Neural progenitor cell (in vitro differentiated cells): ENCODE data around the gene AUTS2. TPM values are rescaled to one million over a fixed set of nuclear protein-coding genes. Genes with fewer than 3 reads are reported as not detected.
A peak's percentile ranks its signal among the peaks of the same experiment; 100 is the strongest.

Source experiments
- DNase-seq: peaks from one replicate; pipeline ENCODE4 v3.0.0-alpha.2; 2016; ENCODE audit warnings: low spot score
- H2AFZ ChIP-seq: fragments of 200-600 bp; sonication (generic); replicated peaks from 2 replicates; pipeline ENCODE4 v1.6.1; 2016; ENCODE audit warnings: antibody characterized with exemption
- H3F3A ChIP-seq: fragments of 200-600 bp; sonication (generic); 2 replicates; pipeline ENCODE4 v1.6.1; 2016; ENCODE audit warnings: antibody characterized with exemption, low read depth
- H3K27ac ChIP-seq: fragments of 200-600 bp; sonication (generic); 2 replicates; pipeline ENCODE4 v1.5.1; 2016; ENCODE audit warnings: mild to moderate bottlenecking
- H3K27me3 ChIP-seq: fragments of 200-600 bp; sonication (generic); 2 replicates; pipeline ENCODE4 v1.6.1; 2016; ENCODE audit warnings: mild to moderate bottlenecking, moderate library complexity
- H3K36me3 ChIP-seq: fragments of 200-600 bp; sonication (generic); 2 replicates; pipeline ENCODE4 v1.5.1; 2016
- H3K4me1 ChIP-seq: fragments of 200-600 bp; sonication (generic); 2 replicates; pipeline ENCODE4 v1.6.1; 2016; ENCODE audit warnings: mixed run types
- H3K4me2 ChIP-seq: fragments of 200-600 bp; sonication (generic); 2 replicates; pipeline ENCODE4 v1.6.1; 2016
- H3K4me3 ChIP-seq: fragments of 200-600 bp; sonication (generic); 2 replicates; pipeline ENCODE4 v1.5.1; 2016
- H3K79me2 ChIP-seq: fragments of 200-600 bp; sonication (generic); 2 replicates; pipeline ENCODE4 v1.6.1; 2016; ENCODE audit warnings: low read depth
- H3K9ac ChIP-seq: fragments of 200-600 bp; sonication (generic); 2 replicates; pipeline ENCODE4 v1.6.1; 2016
- H3K9me3 ChIP-seq: fragments of 200-600 bp; sonication (generic); 2 replicates; pipeline ENCODE4 v1.5.1; 2016; ENCODE audit warnings: low read depth
- H4K20me1 ChIP-seq: fragments of 200-600 bp; sonication (generic); 2 replicates; pipeline ENCODE4 v1.6.1; 2016; ENCODE audit warnings: low read depth
- H3K27ac Mint-ChIP-seq: 3 replicates; pipeline ENCODE4 v1.8.0; 2021; ENCODE audit warnings: mixed read lengths
- H3K27me3 Mint-ChIP-seq: 2 replicates; pipeline ENCODE4 v1.8.0; 2022; ENCODE audit warnings: low read depth, mild to moderate bottlenecking, inconsistent platforms, moderate library complexity, mixed read lengths; ENCODE audit not compliant: insufficient read depth
- H3K36me3 Mint-ChIP-seq: 3 replicates; pipeline ENCODE4 v1.8.0; 2021; ENCODE audit warnings: mixed read lengths
- H3K4me1 Mint-ChIP-seq: 3 replicates; pipeline ENCODE4 v1.8.0; 2021; ENCODE audit warnings: mixed read lengths
- H3K4me3 Mint-ChIP-seq: 3 replicates; pipeline ENCODE4 v1.8.0; 2021; ENCODE audit warnings: mild to moderate bottlenecking, moderate library complexity, mixed read lengths
- H3K9me3 Mint-ChIP-seq: 3 replicates; pipeline ENCODE4 v1.8.0; 2020; ENCODE audit warnings: mixed read lengths
- CTCF ChIP-seq: fragments of 200-600 bp; sonication (generic); IDR thresholded peaks from 2 replicates; pipeline ENCODE4 v1.5.1; 2017; ENCODE audit warnings: antibody characterized with exemption, mild to moderate bottlenecking
- EZH2 ChIP-seq: fragments of 200-600 bp; sonication (generic); IDR thresholded peaks from 2 replicates; pipeline ENCODE4 v1.6.1; 2017; ENCODE audit warnings: antibody characterized with exemption, mild to moderate bottlenecking, moderate library complexity
- EZH2phosphoT487 ChIP-seq: fragments of 200-600 bp; sonication (generic); IDR thresholded peaks from 2 replicates; pipeline ENCODE4 v1.6.1; 2017; ENCODE audit warnings: antibody characterized with exemption
- total RNA-seq: library from RNA; depleted of rRNA; stranded (reverse); fragments of >200 nt; gene quantifications from 2 replicates; pipeline ENCODE4 v1.2.3, GENCODE V29; 2015; ENCODE audit warnings: low replicate concordance

The AUTS2 gene
- total RNA-seq, 1 donor from 2014 or later = 50.0 TPM

- no peak overlapping the region for H3K9ac ChIP-seq
- H3K36me3 ChIP-seq = no peaks in the 10 kb centered on the region
- peaks cover 20% of the 10 kb centered on the region for H3K4me1 ChIP-seq
- no peaks in the 10 kb centered on the region for H3K9me3 ChIP-seq
- peaks cover 37% of the 10 kb centered on the region for H4K20me1 ChIP-seq
- no peak overlapping the region for H3K27ac ChIP-seq
- Mint-ChIP-seq H3K36me3 (no peaks in the 10 kb centered on the region), H3K4me3 (no peak overlapping the region), H3K4me1 (peaks cover 28% of the 10 kb centered on the region), H3K27me3 (peaks cover 2% of the 10 kb centered on the region), H3K27ac (no peak overlapping the region), H3K9me3 (no peaks in the 10 kb centered on the region)
- no peak overlapping the region for H2AFZ ChIP-seq
- DNase-seq = no peak
- no peaks in the 10 kb centered on the region for H3F3A ChIP-seq
- H3K79me2 ChIP-seq = no peaks in the 10 kb centered on the region
- no peak for TF ChIP-seq EZH2
- TF ChIP-seq EZH2phosphoT487 = no peak
- TF ChIP-seq CTCF = no peak
- H3K4me2 ChIP-seq = peak overlapping the region; percentile 32
- H3K4me3 ChIP-seq = no peak overlapping the region
- H3K27me3 ChIP-seq = no peaks in the 10 kb centered on the region
Observed at GRCh38 chr7:69678494-69679187, 80.4 kb downstream of the AUTS2 start.

DNA sequence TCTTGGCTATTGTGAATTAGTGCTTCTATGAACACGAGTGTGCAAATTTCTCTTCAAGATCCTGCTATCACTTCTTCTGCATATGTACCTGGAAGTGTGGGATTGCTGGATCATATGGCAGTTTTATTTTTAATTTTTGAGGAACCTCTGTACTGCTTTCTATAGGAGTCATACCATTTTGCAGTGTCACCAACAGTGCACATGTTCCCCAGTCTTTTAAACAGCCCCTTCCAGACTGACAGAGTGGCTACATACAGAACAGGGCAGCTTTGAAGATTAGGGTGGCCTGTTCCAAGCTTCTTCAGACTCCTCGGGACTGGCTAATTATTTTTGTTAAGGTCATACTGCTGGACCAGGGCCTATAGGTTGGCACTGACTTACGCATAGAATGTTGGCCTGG, 82.9 kb downstream of the AUTS2 start:
- Histone ChIP-seq H3K27ac (no peak overlapping the region), H3K4me3 (no peak overlapping the region), H2AFZ (no peak overlapping the region), H3K79me2 (no peaks in the 10 kb centered on the region), H3K9me3 (no peaks in the 10 kb centered on the region), H3F3A (no peaks in the 10 kb centered on the region), H4K20me1 (peaks cover 27% of the 10 kb centered on the region), H3K27me3 (no peaks in the 10 kb centered on the region), H3K9ac (no peak overlapping the region), H3K4me2 (no peak overlapping the region), H3K4me1 (peaks cover 26% of the 10 kb centered on the region), H3K36me3 (no peaks in the 10 kb centered on the region)
- DNase-seq = no peak
- Mint-ChIP-seq H3K27ac (no peak overlapping the region), H3K27me3 (peaks cover 2% of the 10 kb centered on the region), H3K4me1 (peaks cover 42% of the 10 kb centered on the region), H3K36me3 (no peaks in the 10 kb centered on the region), H3K9me3 (no peaks in the 10 kb centered on the region), H3K4me3 (no peak overlapping the region)
- TF ChIP-seq EZH2phosphoT487 (no peak), EZH2 (no peak), CTCF (no peak)

DNA sequence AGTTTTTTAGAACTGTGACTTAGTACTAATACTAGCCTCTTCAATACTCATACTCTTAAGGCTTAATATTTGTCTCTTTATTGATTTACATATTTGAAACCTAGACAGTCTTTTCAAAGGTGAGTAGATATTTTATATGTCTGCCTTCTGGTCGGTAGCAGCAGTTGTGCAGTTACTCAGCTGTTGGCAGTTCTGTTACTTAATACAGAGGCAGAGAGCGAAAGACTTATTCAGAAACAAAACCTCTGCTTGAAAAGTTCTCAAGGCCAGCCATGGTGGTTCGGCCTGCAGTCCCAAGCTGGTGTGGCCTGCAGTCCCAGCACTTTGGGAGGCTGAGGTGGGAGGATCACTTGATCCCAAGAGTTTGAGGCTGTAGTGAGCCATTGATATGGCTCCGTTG, 84.2 kb downstream of the AUTS2 start:
- peaks cover 14% of the 10 kb centered on the region for H4K20me1 ChIP-seq
- peaks cover 24% of the 10 kb centered on the region for H3K4me1 ChIP-seq
- H3K79me2 ChIP-seq = no peaks in the 10 kb centered on the region
- DNase-seq = no peak
- H3K4me2 ChIP-seq = no peak overlapping the region
- Mint-ChIP-seq H3K27me3 (peaks cover 2% of the 10 kb centered on the region), H3K9me3 (no peaks in the 10 kb centered on the region), H3K36me3 (no peaks in the 10 kb centered on the region), H3K4me3 (no peak overlapping the region), H3K27ac (no peak overlapping the region), H3K4me1 (peaks cover 35% of the 10 kb centered on the region)
- no peak overlapping the region for H3K27ac ChIP-seq
- no peaks in the 10 kb centered on the region for H3K9me3 ChIP-seq
- H3K9ac ChIP-seq = no peak overlapping the region
- H2AFZ ChIP-seq = no peak overlapping the region
- H3K4me3 ChIP-seq = no peak overlapping the region
- no peaks in the 10 kb centered on the region for H3K27me3 ChIP-seq
- no peak for TF ChIP-seq EZH2
- TF ChIP-seq EZH2phosphoT487 = no peak
- TF ChIP-seq CTCF = no peak
- no peaks in the 10 kb centered on the region for H3F3A ChIP-seq
- H3K36me3 ChIP-seq = no peaks in the 10 kb centered on the region
